ENCODE measurements around the gene EFHC1.

GRCh38 chr6:52573295-52573694 lies 153.2 kb downstream of the EFHC1 start:
- no peak for TF ChIP-seq POLR2AphosphoS5 (IDR thresholded peaks at IDR 0.05)
- TF ChIP-seq CTCF (IDR thresholded peaks at IDR 0.05 in 8 of 11, conservative IDR thresholded peaks at IDR 0.05 in 3 of 11) = no peak
